ENCODE data around the gene ELF5.

The ELF5 gene

GRCh38 chr11:34513682-34514449 is at the start of gene ELF5:
ELF5 (minus strand) TSS chr11:34513794; CDS start chr11:34505749, 8,045 bp downstream.
- DNase-seq: no peak

DNA sequence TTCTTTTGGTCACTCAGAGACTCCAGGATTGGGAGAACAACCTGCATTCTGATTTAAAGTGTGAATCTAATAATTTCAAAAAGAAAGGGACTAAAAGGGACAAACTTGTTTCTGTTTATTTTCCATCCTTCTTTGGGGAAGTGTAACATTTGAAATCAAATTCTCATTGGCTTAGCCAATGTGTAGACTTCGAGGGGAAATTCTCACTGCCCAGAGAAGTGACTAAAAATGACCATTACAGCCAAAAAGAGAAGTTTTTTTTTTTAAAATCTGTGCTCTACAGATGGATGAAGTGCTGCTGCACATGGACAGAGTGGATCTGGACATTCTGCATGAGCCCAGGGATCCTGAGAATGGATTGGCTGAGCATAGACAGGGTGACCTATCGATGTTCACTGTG is 49.4 kb upstream of the ELF5 start:
- DNase-seq: no peak

DNA sequence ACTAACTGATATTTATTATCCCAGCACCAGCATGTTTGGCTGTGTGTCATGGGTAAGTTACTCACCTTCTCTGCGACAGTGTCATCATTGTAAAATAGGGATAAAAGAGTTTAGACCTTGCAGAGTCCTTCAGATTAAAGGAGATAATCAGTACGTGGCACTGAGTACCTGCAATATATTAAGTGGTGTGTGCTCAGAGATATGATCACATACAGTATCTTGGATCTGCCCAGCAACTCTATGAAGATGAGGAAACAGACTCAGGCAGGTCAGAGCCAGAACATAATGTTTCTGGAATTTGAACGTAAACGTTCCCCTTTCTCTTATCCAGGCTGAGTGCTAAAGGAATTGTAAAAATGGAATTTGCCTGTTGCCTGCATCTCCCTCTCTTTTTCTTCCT is 46.9 kb upstream of the ELF5 start:
- DNase-seq: no peak

GRCh38 chr11:34558673-34559072 is 45.1 kb upstream of the ELF5 start:
- no peak for DNase-seq

DNA sequence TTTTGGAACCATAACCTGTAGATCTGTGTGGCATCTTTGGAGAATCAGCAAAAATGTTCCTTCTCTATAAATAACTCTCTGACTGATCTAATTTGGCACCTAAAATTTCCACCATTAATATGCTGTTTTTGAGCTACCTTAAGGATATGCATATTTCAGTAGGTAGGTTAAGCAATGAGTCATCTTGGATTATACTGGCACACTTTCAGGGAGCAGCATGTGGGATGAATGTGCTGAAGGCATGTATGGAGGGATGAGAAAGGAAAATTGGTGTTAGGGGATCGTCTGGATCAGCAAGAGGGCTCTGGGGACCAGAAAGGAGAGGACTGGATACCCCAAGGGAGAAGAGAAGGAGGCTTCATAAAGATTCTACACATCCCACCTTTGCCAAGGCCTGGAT is 44.6 kb upstream of the ELF5 start:
- no peak for DNase-seq

DNA sequence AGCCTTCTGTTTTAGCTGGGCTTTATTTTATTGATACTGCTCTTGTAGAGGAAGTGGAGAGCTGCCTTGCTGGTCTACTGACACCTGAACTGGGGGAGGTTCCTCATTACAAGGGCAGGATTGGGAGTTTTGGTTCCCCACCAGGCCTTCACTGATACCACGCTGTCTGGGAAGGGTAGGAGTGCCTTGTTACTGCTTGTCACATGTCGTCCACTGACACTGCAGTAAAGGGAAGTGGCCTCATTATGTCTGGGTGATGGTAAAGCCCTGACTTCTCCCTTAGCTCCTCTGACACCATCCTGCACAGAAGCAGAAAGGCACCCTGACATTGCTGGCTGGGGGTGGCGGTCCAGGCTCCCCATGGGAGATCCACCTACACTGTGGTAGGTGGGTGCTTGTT is 38.7 kb upstream of the ELF5 start:
- no peak for DNase-seq

- DNase-seq: no peak
Observed at GRCh38 chr11:34549271-34549670, 35.7 kb upstream of the ELF5 start.

DNA sequence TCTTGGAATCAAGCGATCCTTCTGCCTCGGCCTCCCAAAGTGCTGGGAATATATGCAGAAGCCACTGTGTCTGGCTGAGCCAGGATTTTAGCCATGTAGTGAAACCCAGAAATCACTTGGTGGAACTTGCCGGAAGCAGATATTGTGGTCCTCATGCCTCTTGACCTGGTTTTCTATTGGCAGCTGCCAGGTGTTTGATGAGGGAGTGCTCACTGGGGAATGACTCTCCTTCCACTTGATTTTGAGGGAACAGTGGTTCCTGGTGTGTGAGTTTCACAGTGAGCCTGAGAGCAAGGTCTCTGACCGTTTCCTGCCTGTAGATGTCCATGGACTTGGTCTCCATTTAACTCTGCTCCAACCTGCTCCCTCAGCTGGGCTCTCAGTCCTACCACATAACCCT is 34.7 kb upstream of the ELF5 start:
- DNase-seq: no peak

DNA sequence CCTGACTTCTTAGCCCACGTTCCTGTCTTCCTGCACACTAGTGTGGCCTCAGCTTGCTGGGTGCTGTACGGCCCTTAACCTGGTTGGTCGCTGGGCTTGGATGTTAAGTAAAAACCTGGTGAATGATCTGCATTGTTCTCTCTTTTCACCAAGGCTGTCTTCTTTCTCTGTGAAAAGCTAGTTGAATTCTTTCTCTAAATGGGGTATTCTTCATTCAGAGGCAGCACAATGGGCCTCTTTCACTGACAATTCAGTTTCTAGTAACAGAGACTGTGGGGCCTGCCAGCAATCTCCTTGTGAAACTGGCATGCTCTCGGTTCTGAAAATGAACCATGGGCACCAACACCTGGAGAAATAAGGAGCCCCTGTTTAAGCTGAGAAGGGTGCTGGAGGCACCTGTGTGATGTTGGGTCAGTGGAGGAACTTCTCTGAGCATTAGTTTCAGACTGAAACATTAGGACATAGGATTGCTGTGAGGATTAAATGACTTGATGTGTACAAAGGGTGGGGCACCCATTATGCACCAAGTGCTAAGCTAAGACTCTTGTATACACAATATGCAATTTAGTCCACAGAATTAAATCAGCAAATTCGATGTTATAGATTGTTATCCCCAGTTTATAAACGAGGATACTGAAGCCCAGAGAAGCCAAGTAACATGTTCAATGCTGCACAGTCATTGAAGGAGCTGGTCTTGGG is 33.1 kb upstream of the ELF5 start:
- DNase-seq: no peak

DNA sequence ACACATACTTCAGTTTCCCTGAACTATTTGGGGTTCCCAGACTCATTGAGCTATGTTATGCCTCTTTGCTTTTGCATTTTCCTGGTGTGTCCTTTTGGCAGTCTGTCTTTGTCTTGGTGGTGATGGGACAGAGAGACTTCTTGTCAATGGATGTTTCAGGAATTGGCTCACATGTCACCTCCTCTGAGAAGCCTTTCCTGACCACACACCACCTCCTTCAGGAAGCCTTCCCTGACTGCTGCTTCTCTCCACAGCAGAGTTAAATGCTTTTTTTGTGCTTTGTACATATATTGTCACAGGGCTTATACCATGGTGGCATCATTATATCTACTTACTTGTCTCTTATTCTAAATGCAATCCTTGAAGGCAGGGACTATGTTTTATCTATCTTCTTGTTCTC is 28.5 kb upstream of the ELF5 start:
- no peak for DNase-seq

DNA sequence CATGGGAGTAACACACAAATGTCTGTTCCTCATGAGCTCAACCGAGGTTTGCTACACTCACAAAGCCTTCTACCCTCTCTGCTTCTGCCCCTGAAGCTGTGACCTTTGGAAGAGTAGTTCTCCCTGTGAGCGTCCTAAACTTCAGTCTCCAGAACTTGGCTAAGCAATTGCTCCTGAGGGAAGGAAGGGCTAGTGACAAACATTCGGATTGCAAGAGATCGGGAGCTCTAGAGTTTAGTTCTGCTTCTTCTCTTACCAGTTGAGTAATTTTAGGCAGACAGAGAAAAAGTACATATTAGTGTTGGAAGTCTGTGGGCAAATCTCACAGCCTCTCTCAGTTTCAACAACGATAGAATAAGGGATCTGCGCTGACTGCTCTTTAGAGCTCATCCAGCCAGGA is 27.3 kb upstream of the ELF5 start:
- no peak for DNase-seq

DNA sequence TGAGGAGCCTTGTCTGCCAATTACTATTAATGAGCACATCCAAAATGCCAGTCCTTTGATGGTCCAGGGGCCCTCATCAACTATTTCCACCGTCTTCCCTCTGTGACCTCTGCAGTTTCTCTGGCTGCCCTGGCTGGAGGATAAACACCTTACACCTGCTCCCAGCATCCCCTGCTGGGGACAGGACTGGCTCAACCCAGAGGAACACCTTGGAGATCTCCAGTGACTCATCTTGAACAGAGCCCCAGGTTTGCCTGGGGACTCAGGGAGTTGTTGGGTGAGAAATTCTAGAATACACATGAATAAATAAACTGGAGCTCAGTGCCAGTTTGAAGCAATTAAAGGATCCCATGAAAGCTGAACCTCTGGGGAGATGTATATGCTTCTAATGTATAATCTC is 24.0 kb upstream of the ELF5 start:
- no peak for DNase-seq

DNA sequence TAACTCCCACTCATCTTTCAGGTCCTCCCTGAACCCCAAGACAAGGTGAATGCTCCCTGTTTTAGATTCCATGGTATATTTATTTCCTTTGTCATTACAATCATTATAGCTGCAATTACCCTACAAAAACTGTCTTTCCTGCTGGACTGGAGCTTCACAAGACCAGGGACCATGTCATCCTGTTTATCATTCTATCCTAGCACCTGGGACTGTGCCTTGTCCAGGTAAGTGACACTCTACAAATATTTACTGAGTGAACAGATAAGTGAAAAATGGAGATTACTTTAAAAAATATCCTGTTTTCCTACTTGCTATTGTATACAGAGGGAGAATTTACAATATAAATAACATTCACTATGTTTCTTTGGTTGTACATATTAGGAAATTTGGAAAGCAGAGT is 22.5 kb upstream of the ELF5 start:
- no peak for DNase-seq

DNA sequence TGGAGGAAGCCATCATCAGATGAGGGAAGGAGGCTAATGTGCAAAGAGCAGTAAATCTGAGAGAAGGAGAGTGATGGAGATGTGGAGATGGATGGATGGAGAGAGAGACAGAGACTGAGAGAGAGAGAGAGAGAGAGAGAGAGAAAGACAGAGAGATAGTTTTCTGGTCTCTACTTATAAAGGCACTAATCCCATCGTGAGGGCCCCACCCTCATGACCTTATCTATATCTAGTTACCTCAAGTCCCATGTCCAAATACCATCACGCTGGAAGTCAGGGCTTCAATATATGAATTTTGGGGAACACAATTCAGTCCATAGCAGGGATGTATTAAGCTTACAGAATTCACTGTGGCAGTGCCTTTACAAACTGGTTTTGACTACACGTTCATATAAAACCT is 21.2 kb upstream of the ELF5 start:
- no peak for DNase-seq

GRCh38 chr11:34531663-34532062 is 18.1 kb upstream of the ELF5 start:
- DNase-seq: no peak

DNA sequence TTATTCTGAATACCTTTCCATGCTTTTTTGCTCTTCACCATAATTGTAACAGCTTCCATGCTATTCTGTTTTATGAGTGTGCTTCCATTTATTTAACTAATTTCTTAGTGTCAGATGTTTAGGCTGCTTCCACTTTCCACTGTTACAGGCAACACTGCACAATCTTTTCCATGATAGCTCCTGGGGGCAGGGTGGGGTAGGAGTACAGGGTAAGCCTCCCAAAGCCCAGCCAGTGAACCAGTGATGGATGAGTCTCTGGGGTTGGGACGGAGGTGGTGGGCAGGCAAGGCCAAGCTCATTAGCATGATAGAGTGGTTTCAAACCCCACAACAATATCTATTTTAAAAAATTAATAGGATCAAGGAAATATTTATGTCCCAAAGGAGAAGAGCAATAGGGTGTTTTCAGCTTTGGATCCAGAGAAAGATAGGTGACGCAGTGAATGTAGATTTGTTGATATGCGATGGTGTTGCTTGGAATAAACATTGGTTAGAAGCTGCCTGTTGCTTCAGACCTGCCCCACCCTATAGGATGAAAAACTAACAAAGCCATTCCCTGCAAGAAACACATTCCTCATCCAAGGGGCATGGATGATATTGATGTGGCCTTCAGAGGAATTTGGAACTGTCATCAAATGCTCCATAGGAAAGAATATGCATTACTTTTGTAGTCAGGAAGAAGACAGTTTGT is 17.1 kb upstream of the ELF5 start:
- no peak for DNase-seq

GRCh38 chr11:34529643-34530042 is 16.0 kb upstream of the ELF5 start:
- DNase-seq: no peak

- DNase-seq: no peak
Observed at GRCh38 chr11:34528072-34528471, 14.5 kb upstream of the ELF5 start.

- DNase-seq: no peak
Observed at GRCh38 chr11:34525888-34526657, 12.5 kb upstream of the ELF5 start.

DNA sequence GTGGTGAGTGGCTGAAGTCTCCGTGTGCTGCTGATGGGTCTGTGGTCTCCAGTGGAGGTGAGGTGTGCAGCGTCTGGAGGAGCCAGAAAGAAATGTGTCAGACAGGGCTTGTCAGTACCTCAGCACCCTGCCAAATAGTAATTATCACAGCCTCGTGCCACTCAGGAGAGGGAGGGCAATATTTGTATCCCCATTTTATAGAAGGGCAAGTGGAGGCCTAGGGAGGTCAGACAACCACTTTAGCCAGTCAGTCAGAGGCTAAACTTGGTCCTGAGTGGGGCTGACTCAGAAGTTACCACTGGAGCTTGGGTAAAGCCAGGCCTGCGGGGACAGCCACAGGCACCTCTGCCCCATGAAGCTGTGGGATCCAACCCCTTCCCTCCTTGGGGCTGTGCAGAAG is 11.5 kb upstream of the ELF5 start:
- DNase-seq: no peak

GRCh38 chr11:34524696-34525095 is 11.1 kb upstream of the ELF5 start:
- no peak for DNase-seq

GRCh38 chr11:34523053-34523452 is 9.5 kb upstream of the ELF5 start:
- no peak for DNase-seq

DNA sequence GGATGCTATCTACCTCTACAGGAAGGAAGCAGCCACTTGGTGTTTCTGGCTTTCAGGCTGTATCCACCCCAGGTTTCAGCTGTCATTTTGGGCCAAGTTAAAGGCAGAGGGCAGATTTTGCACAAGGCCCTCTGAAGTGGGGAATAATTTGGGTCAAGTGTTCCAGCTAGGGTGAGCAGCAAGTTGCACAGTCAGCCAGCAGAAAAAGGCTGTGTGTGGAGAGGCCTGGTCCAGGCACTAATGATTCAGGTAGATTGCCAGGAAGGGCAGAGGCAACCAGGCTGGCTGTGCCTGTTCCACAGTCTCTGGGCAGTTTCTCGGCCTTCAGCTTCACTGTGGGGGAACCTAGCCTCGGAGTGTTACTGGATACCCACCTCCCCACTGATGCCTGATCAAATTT is 8.6 kb upstream of the ELF5 start:
- DNase-seq: no peak
